SU-DHL-6 (cell line): ENCODE data around the gene COL4A3.
A peak's percentile ranks its signal among the peaks of the same experiment; 100 is the strongest.

Source experiments
- H2AFZ ChIP-seq: fragments of 200-600 bp; sonication (generic); 2 replicates; pipeline ENCODE4 v1.6.1; 2014; ENCODE audit warnings: low read depth, mild to moderate bottlenecking, moderate library complexity, mixed read lengths, antibody characterized with exemption, low read length; ENCODE audit not compliant: severe bottlenecking
- H3F3A ChIP-seq: fragments of 200-600 bp; shearing (Covaris generic); 2 replicates; pipeline ENCODE4 v1.6.0; 2016; ENCODE audit warnings: antibody characterized with exemption, mild to moderate bottlenecking; ENCODE audit not compliant: insufficient read depth
- H3K27ac ChIP-seq: fragments of 200-600 bp; sonication (generic); 2 replicates; pipeline ENCODE4 v1.5.1; 2016; ENCODE audit warnings: low read depth, mild to moderate bottlenecking, low read length, moderate library complexity, mixed read lengths
- H3K27me3 ChIP-seq: fragments of 200-600 bp; sonication (generic), shearing (Covaris generic); 2 replicates; pipeline ENCODE4 v1.6.0; 2014; ENCODE audit warnings: mild to moderate bottlenecking, low read length
- H3K36me3 ChIP-seq: fragments of 200-600 bp; sonication (generic); 2 replicates; pipeline ENCODE4 v1.6.1; 2014; ENCODE audit warnings: mild to moderate bottlenecking, low read length, mixed read lengths
- H3K4me2 ChIP-seq: fragments of 300-600, 200-600 bp; shearing (Covaris generic), sonication (generic); 2 replicates; pipeline ENCODE4 v1.6.0; 2014; ENCODE audit warnings: low read length, low read depth, mild to moderate bottlenecking; ENCODE audit not compliant: poor library complexity, severe bottlenecking
- H3K4me3 ChIP-seq: fragments of 200-600 bp; sonication (generic); 2 replicates; pipeline ENCODE4 v1.5.1; 2014; ENCODE audit warnings: antibody characterized with exemption, low read length, mild to moderate bottlenecking, mixed read lengths; ENCODE audit not compliant: insufficient read depth, poor library complexity, severe bottlenecking
- H3K79me2 ChIP-seq: fragments of 200-600 bp; sonication (generic); 2 replicates; pipeline ENCODE4 v1.6.1; 2014; ENCODE audit warnings: mild to moderate bottlenecking, low read length, moderate library complexity; ENCODE audit not compliant: insufficient read depth
- H3K9ac ChIP-seq: fragments of 200-600 bp; sonication (generic); 2 replicates; pipeline ENCODE4 v1.7.0; 2014; ENCODE audit warnings: mild to moderate bottlenecking, low read length
- H3K9me2 ChIP-seq: fragments of 200-600 bp; sonication (generic); replicated peaks from 2 replicates; pipeline ENCODE4 v1.6.1; 2014; ENCODE audit warnings: low read length; ENCODE audit not compliant: insufficient read depth
- H3K9me3 ChIP-seq: fragments of 200-600 bp; sonication (generic); 2 replicates; pipeline ENCODE4 v1.6.1; 2014; ENCODE audit warnings: low read length, mixed read lengths; ENCODE audit not compliant: insufficient read depth
- H4K20me1 ChIP-seq: fragments of 200-600 bp; sonication (generic); 2 replicates; pipeline ENCODE4 v1.6.1; 2014; ENCODE audit warnings: low read depth, mild to moderate bottlenecking, antibody characterized with exemption, low read length, moderate library complexity, mixed read lengths
- CTCF ChIP-seq: fragments of 200-600 bp; sonication (generic); IDR thresholded peaks from one replicate; pipeline ENCODE4 v1.5.1; 2017; ENCODE audit warnings: antibody characterized with exemption, mild to moderate bottlenecking, low read length, moderate library complexity; ENCODE audit not compliant: insufficient read depth, poor library complexity, severe bottlenecking
- EZH2phosphoT487 ChIP-seq: fragments of 200-600 bp; sonication (generic), shearing (Covaris generic); conservative IDR thresholded peaks from 2 replicates; pipeline ENCODE4 v1.6.1; 2018; ENCODE audit warnings: mild to moderate bottlenecking, antibody characterized with exemption, low read length, moderate library complexity, mixed read lengths

Gene COL4A3

DNA sequence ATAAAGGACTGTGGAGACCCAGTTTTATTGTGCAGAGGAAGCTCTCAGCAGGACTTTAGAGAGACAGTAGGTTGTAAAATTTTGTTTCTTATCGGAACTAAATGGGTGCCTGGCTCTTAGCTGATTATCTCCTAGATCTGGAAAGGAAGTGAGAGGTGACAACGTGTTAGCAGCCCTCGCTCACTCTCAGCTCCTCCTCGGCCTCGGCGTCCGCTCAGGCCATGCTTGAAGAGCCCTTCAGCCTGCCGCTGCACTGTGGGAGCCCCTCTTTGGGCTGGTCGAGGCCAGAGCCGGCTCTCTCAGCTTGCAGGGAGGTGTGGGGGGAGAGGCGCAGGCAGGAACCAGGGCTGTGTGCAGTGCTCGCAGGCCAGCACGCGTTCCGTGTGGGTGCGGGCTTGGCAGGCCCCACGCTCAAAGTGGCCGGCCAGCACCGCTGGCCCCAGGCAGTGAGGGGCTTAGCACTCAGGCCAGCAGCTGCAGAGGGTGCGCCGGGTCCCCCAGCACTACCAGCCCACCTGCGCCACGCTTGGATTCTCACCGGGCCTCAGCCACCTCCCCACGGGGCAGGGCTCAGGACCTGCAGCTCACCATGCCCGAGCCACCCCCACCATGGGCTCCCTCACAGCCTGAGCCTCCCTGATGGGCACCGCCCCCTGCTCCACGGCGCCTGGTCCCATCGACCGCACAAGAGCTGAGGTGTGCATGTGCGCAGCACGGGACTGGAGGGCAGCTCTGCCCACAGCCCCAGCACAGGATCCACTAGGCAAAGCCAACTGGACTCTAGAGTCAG lies 156.1 kb downstream of the COL4A3 start:
- Histone ChIP-seq H3K4me2 (no peak overlapping the region), H3K9ac (no peak overlapping the region), H3K36me3 (no peaks in the 10 kb centered on the region), H3K79me2 (peaks cover 4% of the 10 kb centered on the region), H3K9me2 (no peaks in the 10 kb centered on the region), H3K4me3 (no peak overlapping the region), H3K27ac (no peak overlapping the region), H3K9me3 (no peaks in the 10 kb centered on the region), H4K20me1 (no peaks in the 10 kb centered on the region), H2AFZ (no peak overlapping the region), H3F3A (no peaks in the 10 kb centered on the region), H3K27me3 (no peaks in the 10 kb centered on the region)
- TF ChIP-seq CTCF: no peak
- TF ChIP-seq EZH2phosphoT487: no peak

DNA sequence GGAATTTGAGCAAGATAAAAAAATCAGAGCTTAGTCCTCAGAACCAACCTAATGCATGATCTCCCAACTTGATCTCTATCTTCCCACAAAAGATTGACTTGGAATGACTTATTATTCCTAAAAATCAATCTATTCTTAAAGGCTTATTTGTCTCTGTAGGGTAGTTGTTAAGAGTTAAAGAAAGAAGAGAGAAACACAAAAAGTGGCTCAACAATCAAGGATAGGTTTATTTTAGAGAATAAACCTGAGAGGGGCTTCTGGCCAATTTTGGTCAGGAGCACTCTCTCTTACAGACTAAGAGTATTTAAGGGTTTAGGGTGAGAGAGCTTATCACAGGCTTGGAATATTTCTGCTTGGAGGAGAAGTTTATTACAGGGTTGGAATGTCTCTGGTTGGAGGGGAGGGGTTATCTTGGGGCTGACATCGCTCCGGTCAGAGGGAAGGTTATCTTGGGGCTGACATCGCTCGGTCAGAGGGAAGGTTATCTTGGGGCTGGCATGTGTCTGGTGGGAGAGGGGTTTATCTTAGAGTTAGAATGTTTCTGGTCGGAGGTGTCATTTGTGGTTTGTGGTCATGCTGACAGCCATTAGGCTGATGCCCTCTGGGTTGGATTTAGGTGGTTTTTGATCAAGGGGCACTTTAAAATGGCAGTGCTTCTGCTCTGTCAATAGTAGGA lies 158.2 kb downstream of the COL4A3 start:
- Histone ChIP-seq H3F3A (no peaks in the 10 kb centered on the region), H3K4me2 (no peak overlapping the region), H3K27ac (no peak overlapping the region), H3K36me3 (no peaks in the 10 kb centered on the region), H4K20me1 (no peaks in the 10 kb centered on the region), H3K27me3 (no peaks in the 10 kb centered on the region), H3K79me2 (peaks cover 26% of the 10 kb centered on the region), H3K4me3 (no peak overlapping the region), H3K9me3 (no peaks in the 10 kb centered on the region), H3K9me2 (no peaks in the 10 kb centered on the region), H2AFZ (no peak overlapping the region), H3K9ac (no peak overlapping the region)
- TF ChIP-seq EZH2phosphoT487 (no peak), CTCF (no peak)

- peaks cover 37% of the 10 kb centered on the region for H3K79me2 ChIP-seq
- no peaks in the 10 kb centered on the region for H3F3A ChIP-seq
- no peak overlapping the region for H2AFZ ChIP-seq
- no peak overlapping the region for H3K27ac ChIP-seq
- no peaks in the 10 kb centered on the region for H4K20me1 ChIP-seq
- H3K36me3 ChIP-seq: no peaks in the 10 kb centered on the region
- no peaks in the 10 kb centered on the region for H3K27me3 ChIP-seq
- H3K4me2 ChIP-seq: peak overlapping the region; percentile 78
- TF ChIP-seq EZH2phosphoT487: no peak
- no peak for TF ChIP-seq CTCF
- H3K9me2 ChIP-seq: no peaks in the 10 kb centered on the region
- H3K9me3 ChIP-seq: no peaks in the 10 kb centered on the region
- H3K9ac ChIP-seq: no peak overlapping the region
- no peak overlapping the region for H3K4me3 ChIP-seq
These were observed 159.4 kb downstream of the COL4A3 start for GRCh38 chr2:227323818-227324217.
